HepG2 (cell line): Measurements from ENCODE around the gene ACOT9. TPM values are rescaled to one million over a fixed set of nuclear protein-coding genes. Genes with fewer than 3 reads are reported as not detected.

Source experiments
- ATAC-seq: fragments of 200-7000 bp; cut with Tn5 transposase; 3 replicates; pipeline ENCODE4 v1.9.1; 2020; ENCODE audit warnings: mild to moderate bottlenecking, moderate library complexity
- BruUV-seq: library from RNA; stranded (reverse); fragments of 400-500 nt; replicated peaks from 2 replicates; lab custom pipeline; 2021; lab: Mats Ljungman, UMichigan
- CTCF ChIA-PET: fragments of 300-600 bp; formaldehyde crosslinking; extraction: SDS; loops from one replicate; lab custom pipeline; 2021; ENCODE audit warnings: low total read pairs, inconsistent platforms, low intra/inter-chr PET ratio; lab: Yijun Ruan, JAX
- POLR2A ChIA-PET: fragments of 350-600 bp; sonication (Branson Sonifier 250); formaldehyde crosslinking; loops from one replicate; lab custom pipeline; 2020; ENCODE audit warnings: antibody characterized with exemption, inconsistent platforms; lab: Yijun Ruan, JAX
- DNase-seq: peaks from one replicate; pipeline ENCODE4 v3.0.0-alpha.2; 2015; ENCODE audit warnings: low spot score
- FAIRE-seq: peaks from 3 replicates; lab custom pipeline; 2011; peaks lifted over from hg19 to GRCh38; lab: Jason Lieb, UNC
- H2AFZ ChIP-seq: one replicate; pipeline ENCODE4 v1.6.1; 2011; ENCODE audit warnings: low read length, inconsistent platforms
- H3K27ac ChIP-seq: fragments of 300-600 bp; 3 replicates; pipeline ENCODE4 v1.8.0; 2011; ENCODE audit warnings: mixed run types, mild to moderate bottlenecking, mixed read lengths, low read length, inconsistent platforms; ENCODE audit not compliant: insufficient read depth; ENCODE audit errors: extremely low read length
- H3K27me3 ChIP-seq, 2 experiments: fragments of 200-600 bp in 1 of 2; 2 replicates in 1 of 2; 3 replicates in 1 of 2; pipeline versions ENCODE4 v1.6.0 to v1.8.0; 2011; ENCODE audit warnings: low read length in 2 of 2, mild to moderate bottlenecking in 2 of 2, moderate library complexity in 2 of 2, inconsistent platforms in 1 of 2; ENCODE audit not compliant: insufficient read depth in 2 of 2, control insufficient read depth in 1 of 2
- H3K36me3 ChIP-seq, 2 experiments: fragments of 200-600 bp in 1 of 2; replicated peaks in 1 of 2; 2 replicates in 1 of 2; 3 replicates in 1 of 2; pipeline versions ENCODE4 v1.5.1 to v1.8.0; 2011; ENCODE audit warnings: low read length in 2 of 2, inconsistent platforms in 1 of 2; ENCODE audit not compliant: insufficient read depth in 2 of 2, control insufficient read depth in 1 of 2
- H3K4me1 ChIP-seq: 2 replicates; pipeline ENCODE4 v1.5.1; 2012; ENCODE audit warnings: low read length, inconsistent platforms; ENCODE audit not compliant: insufficient read depth
- H3K4me2 ChIP-seq: 2 replicates; pipeline ENCODE4 v1.6.0; 2011; ENCODE audit warnings: low read depth, low read length, inconsistent platforms
- H3K4me3 ChIP-seq, 3 experiments: fragments of 200-600 bp in 1 of 3; sonication (generic), shearing (Covaris generic) in 1 of 3; replicated peaks in 1 of 3; 2 replicates each; pipeline ENCODE4 v1.5.1; 2011 to 2016; ENCODE audit warnings: low read length in 3 of 3, inconsistent platforms in 2 of 3, low read depth in 2 of 3, mild to moderate bottlenecking in 2 of 3, control low read depth in 1 of 3, mixed read lengths in 1 of 3; ENCODE audit not compliant: insufficient read depth in 1 of 3
- H3K79me2 ChIP-seq: one replicate; pipeline ENCODE4 v1.6.1; 2011; ENCODE audit warnings: low read length, inconsistent platforms; ENCODE audit not compliant: insufficient read depth
- H3K9ac ChIP-seq: 2 replicates; pipeline ENCODE4 v1.6.0; 2011; ENCODE audit warnings: mild to moderate bottlenecking, low read depth, low read length, inconsistent platforms; ENCODE audit not compliant: insufficient read depth
- H3K9me3 ChIP-seq: 2 replicates; pipeline ENCODE4 v1.5.1; 2012; ENCODE audit warnings: mild to moderate bottlenecking, low read length
- H4K20me1 ChIP-seq: 2 replicates; pipeline ENCODE4 v1.6.0; 2011; ENCODE audit warnings: inconsistent platforms, mild to moderate bottlenecking, low read length, moderate library complexity; ENCODE audit not compliant: insufficient read depth
- ATF7 ChIP-seq, 2 experiments: fragments of 450-650 bp in 1 of 2; sonication (generic) in 1 of 2; formaldehyde crosslinking in 1 of 2; IDR thresholded peaks; 2 replicates each; pipeline versions ENCODE4 v1.4.0 to v1.6.1; 2016 to 2020; ENCODE audit warnings: antibody characterized with exemption in 1 of 2, mild to moderate bottlenecking in 1 of 2, missing genetic modification reagents in 1 of 2
- CBX1 ChIP-seq: IDR thresholded peaks from one replicate; pipeline ENCODE4 v1.6.1; 2016; ENCODE audit warnings: antibody characterized with exemption, low read depth
- KDM2A ChIP-seq: sonication (generic); formaldehyde crosslinking; IDR thresholded peaks from 2 replicates; pipeline ENCODE4 v1.4.0; 2020; ENCODE audit warnings: low read depth, missing genetic modification reagents, borderline replicate concordance
- ZNF383 ChIP-seq: sonication (generic); formaldehyde crosslinking; IDR thresholded peaks from 2 replicates; pipeline ENCODE4 v1.4.0; 2020; ENCODE audit warnings: missing genetic modification reagents, mild to moderate bottlenecking, borderline replicate concordance
- ZNF607 ChIP-seq: sonication (generic); formaldehyde crosslinking; IDR thresholded peaks from 2 replicates; pipeline ENCODE4 v1.5.1; 2020; ENCODE audit warnings: missing genetic modification reagents, mild to moderate bottlenecking, borderline replicate concordance
- WGBS: methylation state at CpG from one replicate; pipeline ENCODE4 v1.1.6; 2017; ENCODE audit warnings: low lambda C conversion rate; 5-methylcytosine and 5-hydroxymethylcytosine counted together
- in situ Hi-C: cut with HindIII; loops from 2 replicates; pipeline ENCODE4 v1.10.0; 2017; ENCODE audit warnings: low pct_unique_long_range_greater_than_20kb; ENCODE audit not compliant: extremely low pct_ligation_motif_present
- intact Hi-C: fragments of 100-400 bp; cut with micrococcal nuclease; formaldehyde crosslinking; loops from one replicate; pipeline ENCODE4 v1.10.0; 2022; ENCODE audit not compliant: unreplicated experiment
- polyA plus RNA-seq, 8 experiments: library from polyadenylated mRNA; depleted of rRNA in 3 of 8; stranded (reverse) in 7 of 8; unstranded in 1 of 8; fragments of >200 nt; fragmentation: Illumina TruSeq in 4 of 8; extraction: Trizol in 4 of 8; gene quantifications; 2 replicates each; pipeline versions ENCODE4 v1.2.1 to v1.2.3, GENCODE V29; 2011 to 2016; ENCODE audit warnings: low read depth in 4 of 8, missing spikeins in 1 of 8, mixed read lengths in 1 of 8; ENCODE audit not compliant: insufficient read depth in 1 of 8
- total RNA-seq, 5 experiments: library from RNA; depleted of rRNA; stranded (reverse); fragments of >200 nt; fragmentation: Illumina TruSeq; extraction: Trizol; gene quantifications; 2 replicates each; pipeline ENCODE4 v1.2.3, GENCODE V29; 2016; ENCODE audit warnings: low read depth in 1 of 5
- TF ChIP-seq, protein P1 (sequence below): sonication (generic); formaldehyde crosslinking; conservative IDR thresholded peaks from 2 replicates; pipeline ENCODE4 v1.8.0; 2022; ENCODE audit warnings: missing genetic modification reagents
- TF ChIP-seq, protein P2 (sequence below): sonication (generic); formaldehyde crosslinking; conservative IDR thresholded peaks from 2 replicates; pipeline ENCODE4 v1.4.0; 2020; ENCODE audit warnings: missing genetic modification reagents
- TF ChIP-seq, protein P3 (sequence below): sonication (generic); formaldehyde crosslinking; IDR thresholded peaks from 2 replicates; pipeline ENCODE4 v1.4.0; 2020; ENCODE audit warnings: missing genetic modification reagents, borderline replicate concordance

Gene ACOT9
- total and polyA plus RNA-seq, 2 of the 13 experiments (the other 11 are each of a cell fraction or from before 2014, with no cell fraction given): 33.3 to 36.9 TPM

DNA sequence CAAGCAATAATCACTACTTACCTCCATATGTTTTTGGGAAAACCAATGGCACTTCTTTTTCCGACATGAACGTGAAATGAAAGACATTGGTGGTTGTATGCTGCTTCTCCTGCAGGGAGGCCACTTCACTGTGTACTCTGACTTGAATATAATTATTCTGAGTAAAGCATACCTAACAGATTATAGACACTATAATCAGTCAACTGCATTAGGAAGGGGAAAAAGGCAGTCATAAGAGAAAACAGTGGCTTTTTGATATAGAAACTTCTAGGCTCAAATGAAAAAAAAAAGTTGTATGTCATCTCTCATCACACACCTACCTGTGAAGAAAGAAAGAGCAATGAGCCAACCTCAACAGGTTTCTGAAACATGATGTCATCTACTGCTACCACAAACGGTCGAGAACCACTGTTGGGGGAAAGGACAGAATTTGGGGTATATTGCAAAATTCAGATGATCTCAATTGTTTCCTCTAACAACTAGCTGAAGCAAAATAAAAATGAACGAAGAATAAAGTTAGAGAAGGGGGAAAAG, 38.3 kb downstream of the ACOT9 start:
- Histone ChIP-seq H2AFZ (no peak overlapping the region), H3K9me3 (no peaks in the 10 kb centered on the region), H3K79me2 (no peaks in the 10 kb centered on the region), H3K27me3 (no peaks in the 10 kb centered on the region), H3K4me2 (no peak overlapping the region), H3K4me1 (peaks cover 8% of the 10 kb centered on the region), H4K20me1 (no peaks in the 10 kb centered on the region), H3K9ac (no peak overlapping the region), H3K4me3 (no peak overlapping the region), H3K27ac (no peak overlapping the region), H3K36me3 (peaks cover 1 to 11% of the 10 kb centered on the region in 2 experiments; a peak in 2 of 5 replicates)
- ChIA-PET CTCF (no interaction called here), POLR2A (no interaction called here)
- TF ChIP-seq ZNF383 (CRISPR knock-in tag): no peak
- TF ChIP-seq CBX1: no peak
- 0 out of 2 replicates have a peak, but pooled peaks have one; percentile 16 for TF ChIP-seq ATF7 (IDR thresholded peaks at IDR 0.05)
- no peak for TF ChIP-seq ATF7 (CRISPR knock-in tag; IDR thresholded peaks at IDR 0.05)
- TF ChIP-seq, protein P1, sequence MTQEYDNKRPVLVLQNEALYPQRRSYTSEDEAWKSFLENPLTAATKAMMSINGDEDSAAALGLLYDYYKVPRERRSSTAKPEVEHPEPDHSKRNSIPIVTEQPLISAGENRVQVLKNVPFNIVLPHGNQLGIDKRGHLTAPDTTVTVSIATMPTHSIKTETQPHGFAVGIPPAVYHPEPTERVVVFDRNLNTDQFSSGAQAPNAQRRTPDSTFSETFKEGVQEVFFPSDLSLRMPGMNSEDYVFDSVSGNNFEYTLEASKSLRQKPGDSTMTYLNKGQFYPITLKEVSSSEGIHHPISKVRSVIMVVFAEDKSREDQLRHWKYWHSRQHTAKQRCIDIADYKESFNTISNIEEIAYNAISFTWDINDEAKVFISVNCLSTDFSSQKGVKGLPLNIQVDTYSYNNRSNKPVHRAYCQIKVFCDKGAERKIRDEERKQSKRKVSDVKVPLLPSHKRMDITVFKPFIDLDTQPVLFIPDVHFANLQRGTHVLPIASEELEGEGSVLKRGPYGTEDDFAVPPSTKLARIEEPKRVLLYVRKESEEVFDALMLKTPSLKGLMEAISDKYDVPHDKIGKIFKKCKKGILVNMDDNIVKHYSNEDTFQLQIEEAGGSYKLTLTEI: no peak
- ATAC-seq: no peak
- intact Hi-C loops: no loop called here
- in situ Hi-C loops: no loop called here
- BruUV-seq: no TSS peak
- no peak for DNase-seq
- 97% methylated on average over 5 of the region's 5 CpGs for WGBS
- no peak for FAIRE-seq

DNA sequence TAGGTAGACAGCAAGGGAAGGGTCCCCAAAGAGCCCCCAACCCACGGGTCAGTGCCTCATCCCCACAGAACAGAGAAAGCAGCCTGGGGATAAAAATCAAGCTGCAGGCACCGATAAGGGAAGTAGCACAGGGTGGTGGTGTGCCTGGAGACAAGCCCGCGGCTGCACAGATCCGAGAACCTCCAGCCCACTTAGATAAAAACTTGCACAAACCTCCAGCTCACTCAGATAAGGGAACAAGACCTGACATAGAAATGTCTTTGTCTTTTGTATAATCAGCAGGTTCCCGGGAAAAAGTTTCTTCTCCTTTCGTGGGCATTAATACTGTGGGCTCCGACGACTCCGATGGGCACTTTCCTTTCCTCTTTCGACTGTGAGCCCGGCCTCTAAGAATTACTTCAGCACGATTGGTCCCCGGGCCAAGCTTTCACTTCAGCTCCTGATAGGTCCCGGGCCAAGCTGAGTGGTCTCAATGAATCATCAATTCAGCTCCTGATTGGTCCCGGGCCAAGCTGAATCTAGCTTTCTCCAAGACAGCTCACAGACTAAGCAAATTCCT, 43.4 kb downstream of the ACOT9 start:
- H3K9me3 ChIP-seq: no peaks in the 10 kb centered on the region
- DNase-seq (no peak), FAIRE-seq (no peak), ATAC-seq (no peak)
- 98% methylated on average over 10 of the region's 16 CpGs for WGBS
- ChIA-PET CTCF (no interaction called here), POLR2A (interaction anchor here (1.2 kb wide), 1 partner anchor 44 kb away, joined by 3 read pairs; no protein-coding TSS in a partner anchor)
- no peaks in the 10 kb centered on the region for H3K27me3 ChIP-seq
- no TSS peak for BruUV-seq
- H3K9ac ChIP-seq: no peak overlapping the region
- H3K4me1 ChIP-seq: no peaks in the 10 kb centered on the region
- H3K79me2 ChIP-seq: no peaks in the 10 kb centered on the region
- H3K27ac ChIP-seq: no peak overlapping the region
- intact Hi-C loops (no loop called here), in situ Hi-C loops (no loop called here)
- no peak overlapping the region for H2AFZ ChIP-seq
- H4K20me1 ChIP-seq: no peaks in the 10 kb centered on the region
- H3K36me3 ChIP-seq: peaks cover 1 to 4% of the 10 kb centered on the region in 2 experiments; a peak in 1 of 5 replicates
- no peak overlapping the region for H3K4me2 ChIP-seq
- H3K4me3 ChIP-seq: no peak overlapping the region
- TF ChIP-seq, protein P2, sequence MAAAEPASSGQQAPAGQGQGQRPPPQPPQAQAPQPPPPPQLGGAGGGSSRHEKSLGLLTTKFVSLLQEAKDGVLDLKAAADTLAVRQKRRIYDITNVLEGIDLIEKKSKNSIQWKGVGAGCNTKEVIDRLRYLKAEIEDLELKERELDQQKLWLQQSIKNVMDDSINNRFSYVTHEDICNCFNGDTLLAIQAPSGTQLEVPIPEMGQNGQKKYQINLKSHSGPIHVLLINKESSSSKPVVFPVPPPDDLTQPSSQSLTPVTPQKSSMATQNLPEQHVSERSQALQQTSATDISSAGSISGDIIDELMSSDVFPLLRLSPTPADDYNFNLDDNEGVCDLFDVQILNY: no peak
- TF ChIP-seq ZNF607 (CRISPR knock-in tag) (no peak), KDM2A (no peak)
- TF ChIP-seq, protein P3, sequence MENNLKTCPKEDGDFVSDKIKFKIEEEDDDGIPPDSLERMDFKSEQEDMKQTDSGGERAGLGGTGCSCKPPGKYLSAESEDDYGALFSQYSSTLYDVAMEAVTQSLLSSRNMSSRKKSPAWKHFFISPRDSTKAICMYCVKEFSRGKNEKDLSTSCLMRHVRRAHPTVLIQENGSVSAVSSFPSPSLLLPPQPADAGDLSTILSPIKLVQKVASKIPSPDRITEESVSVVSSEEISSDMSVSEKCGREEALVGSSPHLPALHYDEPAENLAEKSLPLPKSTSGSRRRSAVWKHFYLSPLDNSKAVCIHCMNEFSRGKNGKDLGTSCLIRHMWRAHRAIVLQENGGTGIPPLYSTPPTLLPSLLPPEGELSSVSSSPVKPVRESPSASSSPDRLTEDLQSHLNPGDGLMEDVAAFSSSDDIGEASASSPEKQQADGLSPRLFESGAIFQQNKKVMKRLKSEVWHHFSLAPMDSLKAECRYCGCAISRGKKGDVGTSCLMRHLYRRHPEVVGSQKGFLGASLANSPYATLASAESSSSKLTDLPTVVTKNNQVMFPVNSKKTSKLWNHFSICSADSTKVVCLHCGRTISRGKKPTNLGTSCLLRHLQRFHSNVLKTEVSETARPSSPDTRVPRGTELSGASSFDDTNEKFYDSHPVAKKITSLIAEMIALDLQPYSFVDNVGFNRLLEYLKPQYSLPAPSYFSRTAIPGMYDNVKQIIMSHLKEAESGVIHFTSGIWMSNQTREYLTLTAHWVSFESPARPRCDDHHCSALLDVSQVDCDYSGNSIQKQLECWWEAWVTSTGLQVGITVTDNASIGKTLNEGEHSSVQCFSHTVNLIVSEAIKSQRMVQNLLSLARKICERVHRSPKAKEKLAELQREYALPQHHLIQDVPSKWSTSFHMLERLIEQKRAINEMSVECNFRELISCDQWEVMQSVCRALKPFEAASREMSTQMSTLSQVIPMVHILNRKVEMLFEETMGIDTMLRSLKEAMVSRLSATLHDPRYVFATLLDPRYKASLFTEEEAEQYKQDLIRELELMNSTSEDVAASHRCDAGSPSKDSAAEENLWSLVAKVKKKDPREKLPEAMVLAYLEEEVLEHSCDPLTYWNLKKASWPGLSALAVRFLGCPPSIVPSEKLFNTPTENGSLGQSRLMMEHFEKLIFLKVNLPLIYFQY: no peak
